ENCODE results near the gene GAPDHS. TPM values are rescaled to one million over a fixed set of nuclear protein-coding genes. Genes with fewer than 3 reads are reported as not detected.

The GAPDHS gene
- total and polyA plus RNA-seq, 2 of the 4 experiments (the other 2 are of a cell fraction) = not detected

DNA sequence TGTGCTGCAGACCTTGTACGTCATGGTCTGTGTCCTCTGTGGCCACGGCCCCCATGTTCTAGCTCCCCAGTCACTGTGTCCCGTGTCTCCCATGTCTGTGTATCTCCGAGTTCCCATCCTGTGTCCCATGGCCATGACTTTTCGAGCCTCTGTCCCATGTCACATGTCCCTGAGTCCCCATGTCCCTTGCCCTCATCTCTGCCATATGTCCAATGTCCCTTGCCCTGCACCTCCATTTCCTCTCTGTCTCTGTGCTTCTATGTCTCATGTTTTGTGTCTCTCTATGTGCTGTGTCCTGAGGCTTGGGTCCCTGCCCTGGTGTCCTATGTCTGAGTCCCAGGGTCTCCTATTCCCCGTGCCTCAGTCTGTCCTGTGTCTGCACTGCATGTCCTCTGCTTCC, 28.2 kb downstream of the GAPDHS start:
- Histone ChIP-seq H3K56ac (ENCODE audit: extremely low read depth, insufficient read depth, low read length) (no peak overlapping the region), H3K27ac (ENCODE audit: insufficient read depth, low read length) (no peak overlapping the region), H3K4me3 (ENCODE audit: insufficient read depth, low read depth, low read length) (no peak overlapping the region), H2AFZ (replicated peaks; ENCODE audit: low read length, poor library complexity) (no peak overlapping the region), H3K23ac (ENCODE audit: low read depth, low read length) (no peak overlapping the region), H3K27me3 (ENCODE audit: control insufficient read depth, insufficient read depth, low read length) (peaks cover 43% of the 10 kb centered on the region), H2BK5ac (ENCODE audit: low read depth, low read length, poor library complexity, severe bottlenecking) (no peak overlapping the region), H3K9ac (ENCODE audit: low read depth, low read length) (no peak overlapping the region), H3K4me1 (ENCODE audit: control insufficient read depth, insufficient read depth, low read length) (no peaks in the 10 kb centered on the region), H2BK15ac (ENCODE audit: low read depth, low read length) (no peak overlapping the region), H2AK9ac (replicated peaks; ENCODE audit: low read depth, low read length, poor library complexity) (no peak overlapping the region), H4K5ac (ENCODE audit: low read depth, low read length) (no peak overlapping the region), H3K14ac (replicated peaks; ENCODE audit: low read depth, low read length) (no peak overlapping the region), H3K4ac (ENCODE audit: low read depth, low read length) (no peak overlapping the region), H3K36me3 (ENCODE audit: control insufficient read depth, insufficient read depth, low read length) (no peaks in the 10 kb centered on the region), H3K4me2 (ENCODE audit: low read depth, low read length) (no peak overlapping the region), H4K91ac (ENCODE audit: insufficient read depth, low read depth, low read length) (no peak overlapping the region), H3K79me1 (ENCODE audit: low read depth in 1 of 2, low read length in 2 of 2) (no peaks in the 10 kb centered on the region), H4K20me1 (ENCODE audit: insufficient read depth, low read length) (no peaks in the 10 kb centered on the region), H3K9me3 (ENCODE audit: control insufficient read depth, insufficient read depth, low read length) (no peaks in the 10 kb centered on the region), H2BK20ac (ENCODE audit: low read depth, low read length) (no peak overlapping the region), H2BK120ac (ENCODE audit: low read depth, low read length) (no peak overlapping the region), H3K18ac (ENCODE audit: low read depth, low read length) (no peak overlapping the region), H2AK5ac (ENCODE audit: low read depth, low read length) (no peak overlapping the region), H4K8ac (ENCODE audit: low read depth in 2 of 2, low read length in 2 of 2) (no peak overlapping the region), H3K9me1 (ENCODE audit: insufficient read depth, low read length) (0 out of 2 replicates have a peak, but pooled peaks cover 3% of the 10 kb centered on the region)
- DNase-seq = no peak
- in situ Hi-C loops (cut with MboI; ENCODE audit: low sequenced_read_pairs) (no loop called here), dilution Hi-C loops (cut with HindIII; ENCODE audit: low sequenced_read_pairs, unreplicated experiment) (no loop called here), intact Hi-C loops (cut with micrococcal nuclease) (no loop called here)
- no peak for ATAC-seq (ENCODE audit: low read depth)
- TF ChIP-seq RAD21 (IDR thresholded peaks at IDR 0.05; ENCODE audit: low read length) (no peak), MXI1 (IDR thresholded peaks at IDR 0.05; ENCODE audit: borderline replicate concordance, low read depth, low read length) (no peak), FOS (IDR thresholded peaks at IDR 0.05; ENCODE audit: low read depth, low read length) (no peak), MAZ (IDR thresholded peaks at IDR 0.05; ENCODE audit: borderline replicate concordance, low read depth, low read length) (no peak), CEBPB (IDR thresholded peaks at IDR 0.05; ENCODE audit: low read depth, low read length) (no peak), SMC3 (IDR thresholded peaks at IDR 0.05; ENCODE audit: low read depth, low read length) (no peak), BHLHE40 (IDR thresholded peaks at IDR 0.05; ENCODE audit: low read depth, low read length) (no peak), MAFK (IDR thresholded peaks at IDR 0.05; ENCODE audit: low read depth, low read length) (no peak), CHD1 (IDR thresholded peaks at IDR 0.05; ENCODE audit: low read depth, low read length) (no peak), RFX5 (IDR thresholded peaks at IDR 0.05; ENCODE audit: low read depth, low read length) (no peak), NFE2L2 (IDR thresholded peaks at IDR 0.05; ENCODE audit: low read depth, low read length) (no peak), POLR2A (IDR thresholded peaks at IDR 0.05; ENCODE audit: low read depth, low read length) (no peak), RCOR1 (IDR thresholded peaks at IDR 0.05; ENCODE audit: insufficient replicate concordance, low read length) (no peak)
- TF ChIP-seq, protein P1, sequence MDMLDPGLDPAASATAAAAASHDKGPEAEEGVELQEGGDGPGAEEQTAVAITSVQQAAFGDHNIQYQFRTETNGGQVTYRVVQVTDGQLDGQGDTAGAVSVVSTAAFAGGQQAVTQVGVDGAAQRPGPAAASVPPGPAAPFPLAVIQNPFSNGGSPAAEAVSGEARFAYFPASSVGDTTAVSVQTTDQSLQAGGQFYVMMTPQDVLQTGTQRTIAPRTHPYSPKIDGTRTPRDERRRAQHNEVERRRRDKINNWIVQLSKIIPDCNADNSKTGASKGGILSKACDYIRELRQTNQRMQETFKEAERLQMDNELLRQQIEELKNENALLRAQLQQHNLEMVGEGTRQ (IDR thresholded peaks at IDR 0.05; ENCODE audit: low read depth, low read length) = no peak
- TF ChIP-seq, protein P2, sequence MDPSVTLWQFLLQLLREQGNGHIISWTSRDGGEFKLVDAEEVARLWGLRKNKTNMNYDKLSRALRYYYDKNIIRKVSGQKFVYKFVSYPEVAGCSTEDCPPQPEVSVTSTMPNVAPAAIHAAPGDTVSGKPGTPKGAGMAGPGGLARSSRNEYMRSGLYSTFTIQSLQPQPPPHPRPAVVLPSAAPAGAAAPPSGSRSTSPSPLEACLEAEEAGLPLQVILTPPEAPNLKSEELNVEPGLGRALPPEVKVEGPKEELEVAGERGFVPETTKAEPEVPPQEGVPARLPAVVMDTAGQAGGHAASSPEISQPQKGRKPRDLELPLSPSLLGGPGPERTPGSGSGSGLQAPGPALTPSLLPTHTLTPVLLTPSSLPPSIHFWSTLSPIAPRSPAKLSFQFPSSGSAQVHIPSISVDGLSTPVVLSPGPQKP (IDR thresholded peaks at IDR 0.05; ENCODE audit: borderline replicate concordance, low read depth, low read length) = no peak
- TF ChIP-seq, protein P3, sequence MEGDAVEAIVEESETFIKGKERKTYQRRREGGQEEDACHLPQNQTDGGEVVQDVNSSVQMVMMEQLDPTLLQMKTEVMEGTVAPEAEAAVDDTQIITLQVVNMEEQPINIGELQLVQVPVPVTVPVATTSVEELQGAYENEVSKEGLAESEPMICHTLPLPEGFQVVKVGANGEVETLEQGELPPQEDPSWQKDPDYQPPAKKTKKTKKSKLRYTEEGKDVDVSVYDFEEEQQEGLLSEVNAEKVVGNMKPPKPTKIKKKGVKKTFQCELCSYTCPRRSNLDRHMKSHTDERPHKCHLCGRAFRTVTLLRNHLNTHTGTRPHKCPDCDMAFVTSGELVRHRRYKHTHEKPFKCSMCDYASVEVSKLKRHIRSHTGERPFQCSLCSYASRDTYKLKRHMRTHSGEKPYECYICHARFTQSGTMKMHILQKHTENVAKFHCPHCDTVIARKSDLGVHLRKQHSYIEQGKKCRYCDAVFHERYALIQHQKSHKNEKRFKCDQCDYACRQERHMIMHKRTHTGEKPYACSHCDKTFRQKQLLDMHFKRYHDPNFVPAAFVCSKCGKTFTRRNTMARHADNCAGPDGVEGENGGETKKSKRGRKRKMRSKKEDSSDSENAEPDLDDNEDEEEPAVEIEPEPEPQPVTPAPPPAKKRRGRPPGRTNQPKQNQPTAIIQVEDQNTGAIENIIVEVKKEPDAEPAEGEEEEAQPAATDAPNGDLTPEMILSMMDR (conservative IDR thresholded peaks at IDR 0.05; ENCODE audit: low read depth, low read length) = no peak
- 47% methylated on average over 5 of the region's 6 CpGs; no CpG with 5 or more reads in 1 of the 2 experiments for WGBS, 2 experiments (ENCODE audit: extremely low coverage in 2 of 2, insufficient read length in 1 of 2)
- no TSS peak for BruUV-seq (replicated peaks)
- POLR2A ChIA-PET (ENCODE audit: unreplicated experiment) = no interaction called here
- CTCF ChIA-PET = no interaction called here
